SH-SY5Y (cell line): ENCODE results near the gene PTPRT.

ENCODE experiments used
- GATA2 ChIP-seq: IDR thresholded peaks from 2 replicates; pipeline ENCODE4 v1.6.1; 2011; ENCODE audit warnings: mild to moderate bottlenecking, low read depth, low read length
- GATA3 ChIP-seq: IDR thresholded peaks from 2 replicates; pipeline ENCODE4 v1.6.1; 2011; ENCODE audit warnings: low read depth, mild to moderate bottlenecking, low read length, moderate library complexity

DNA sequence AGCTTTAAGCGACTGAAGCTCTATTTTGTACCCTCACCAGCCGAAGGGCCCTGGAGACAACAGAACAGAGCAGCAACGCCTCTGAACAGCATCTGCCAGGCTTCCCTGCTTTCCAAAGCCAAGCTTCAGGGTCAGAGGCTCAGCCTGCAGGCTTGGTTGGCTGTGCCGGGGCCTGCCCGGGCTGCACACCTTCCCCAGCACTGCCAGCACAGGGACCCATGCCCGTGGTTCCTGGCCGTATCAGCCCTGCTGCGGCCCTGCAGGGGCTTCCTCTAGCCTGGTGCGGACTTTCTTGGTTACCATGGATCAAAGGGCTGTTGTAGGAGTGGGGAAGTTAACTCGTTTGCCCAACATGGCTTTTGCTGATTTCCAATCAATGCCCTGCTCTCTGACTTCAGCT, 830.1 kb downstream of the PTPRT start:
- TF ChIP-seq GATA3 (no peak), GATA2 (no peak)
